HG03469 (cell line): ENCODE results near the gene DMBX1.

Experiments used
- ATAC-seq: cut with Tn5 transposase; IDR thresholded peaks from one replicate; pipeline ENCODE4 v1.9.1; 2021; ENCODE audit warnings: mild to moderate bottlenecking, moderate library complexity, moderate number of reproducible peaks; ENCODE audit not compliant: unreplicated experiment

Gene DMBX1

GRCh38 chr1:46522969-46523320, 33.3 kb downstream of the DMBX1 start:
- ATAC-seq = no peak

- ATAC-seq = no peak
These were observed 34.1 kb downstream of the DMBX1 start for GRCh38 chr1:46523496-46524353.

GRCh38 chr1:46524843-46525242, 35.2 kb downstream of the DMBX1 start:
- ATAC-seq = no peak

GRCh38 chr1:46525253-46525983, 35.8 kb downstream of the DMBX1 start:
- no peak for ATAC-seq

GRCh38 chr1:46526013-46526690, 36.5 kb downstream of the DMBX1 start:
- ATAC-seq = no peak

GRCh38 chr1:46526691-46527291, 37.2 kb downstream of the DMBX1 start:
- ATAC-seq = no peak

GRCh38 chr1:46527474-46528296, 38.0 kb downstream of the DMBX1 start:
- ATAC-seq = no peak

GRCh38 chr1:46528297-46528955, 38.8 kb downstream of the DMBX1 start:
- ATAC-seq = no peak

GRCh38 chr1:46529031-46529630, 39.5 kb downstream of the DMBX1 start:
- ATAC-seq = no peak

GRCh38 chr1:46530311-46530710, 40.7 kb downstream of the DMBX1 start:
- no peak for ATAC-seq

GRCh38 chr1:46530791-46531409, 41.3 kb downstream of the DMBX1 start:
- ATAC-seq = no peak

GRCh38 chr1:46532095-46532494, 42.5 kb downstream of the DMBX1 start:
- no peak for ATAC-seq

- ATAC-seq = no peak
These were observed 43.0 kb downstream of the DMBX1 start for GRCh38 chr1:46532498-46533178.

GRCh38 chr1:46533179-46533864, 43.7 kb downstream of the DMBX1 start:
- no peak for ATAC-seq

GRCh38 chr1:46535063-46535462, 45.4 kb downstream of the DMBX1 start:
- ATAC-seq = no peak

- no peak for ATAC-seq
These were observed 46.9 kb downstream of the DMBX1 start for GRCh38 chr1:46536527-46536926.

- no peak for ATAC-seq
These were observed 48.0 kb downstream of the DMBX1 start for GRCh38 chr1:46537651-46538050.

- ATAC-seq = no peak
These were observed 48.5 kb downstream of the DMBX1 start for GRCh38 chr1:46538147-46538546.
